ENCODE measurements around the gene TSPAN14. TPM values are rescaled to one million over a fixed set of nuclear protein-coding genes. Genes with fewer than 3 reads are reported as not detected.

TSPAN14 gene
- total and polyA plus RNA-seq, 10 of the 15 experiments (the other 5 are each of a cell fraction or from before 2014, with no cell fraction given): 2.5 to 31.7 (median 17.9) TPM

DNA sequence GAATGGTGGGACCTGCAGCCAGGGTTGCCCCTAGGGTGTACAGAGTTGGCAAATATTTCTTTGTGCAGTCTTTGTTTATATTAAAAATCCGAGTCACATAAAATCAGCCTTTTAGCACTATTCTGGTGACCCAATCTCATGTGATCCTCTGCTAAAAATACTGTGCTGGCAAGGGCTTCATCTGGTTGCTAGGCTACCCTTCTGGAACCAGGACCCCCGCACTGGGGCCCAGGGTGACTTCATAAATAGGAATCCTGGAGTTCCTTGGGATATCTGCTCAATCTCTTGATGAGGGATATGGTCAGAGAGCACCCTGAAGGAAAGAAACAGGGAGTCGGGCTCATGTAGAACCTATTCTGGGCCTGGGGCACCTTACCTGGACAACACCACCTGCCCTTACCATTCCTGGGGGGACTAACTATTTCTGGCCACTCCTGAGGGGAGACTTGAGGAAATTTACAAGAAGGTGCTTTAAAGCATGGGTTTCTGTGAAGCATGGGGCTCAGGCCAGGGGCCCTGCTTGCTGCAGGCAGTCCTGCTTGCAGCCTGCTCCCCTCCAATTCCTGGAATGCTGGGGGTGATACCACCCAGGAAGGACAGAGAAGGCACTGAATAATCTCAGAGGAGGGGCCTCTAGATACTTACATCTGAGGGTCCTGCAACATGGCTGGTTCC is 128.3 kb downstream of the TSPAN14 start:
- no peaks in the 10 kb centered on the region; the same call in 2 of the 3 replicates for H3K9me3 ChIP-seq (replicated peaks; ENCODE audit: control insufficient read depth, insufficient read depth, low read length)
- no peak overlapping the region for H2AFZ ChIP-seq (ENCODE audit: control insufficient read depth, low read depth, low read length)
- DNase-seq (ENCODE audit: low read depth, low spot score) (no peak), ATAC-seq (no peak), FAIRE-seq (no peak)
- ChIA-PET SMC1A (ENCODE audit: uncharacterized antibody, unreplicated experiment) (no interaction called here), POLR2A (no interaction called here), CTCF (interaction anchor here (1.7 to 2.8 kb wide), 2 partner anchors 14 to 77 kb away, joined by 8 to 16 read pairs; no protein-coding TSS in a partner anchor), RAD21 (ENCODE audit: unreplicated experiment) (interaction anchor here (1.2 kb wide), 1 partner anchor 40 kb away, joined by 4 read pairs; no protein-coding TSS in a partner anchor)
- no peak overlapping the region for H3K27ac ChIP-seq (ENCODE audit: control insufficient read depth, insufficient read depth)
- 26% methylated on average over 3 of the region's 3 CpGs for WGBS (ENCODE audit: insufficient coverage, insufficient replicate concordance, low lambda C conversion rate, missing lambda C conversion rate)
- no peaks in the 10 kb centered on the region for H3K27me3 ChIP-seq (replicated peaks in 1 of 2; ENCODE audit: control insufficient read depth in 2 of 2, insufficient read depth in 2 of 2, low read length in 1 of 2)
- in situ Hi-C loops (cut with MboI) (no loop called here), intact Hi-C loops (cut with micrococcal nuclease; ENCODE audit: unreplicated experiment) (no loop called here)
- H4K20me1 ChIP-seq (ENCODE audit: control insufficient read depth, insufficient read depth): no peaks in the 10 kb centered on the region
- no peak overlapping the region for H3K4me3 ChIP-seq
- H3K9ac ChIP-seq (ENCODE audit: control insufficient read depth, insufficient read depth, low read length): no peak overlapping the region
- H3K4me2 ChIP-seq (ENCODE audit: control insufficient read depth, insufficient read depth): no peak overlapping the region
- peaks cover 2% of the 10 kb centered on the region; the same call in 1 of the 2 replicates for H3K4me1 ChIP-seq (ENCODE audit: control insufficient read depth, insufficient read depth, low read length)
- H3K36me3 ChIP-seq (ENCODE audit: control insufficient read depth in 2 of 2, insufficient read depth in 2 of 2, low read length in 1 of 2): no peaks in the 10 kb centered on the region
- no TSS peak for BruUV-seq (replicated peaks)
- H3K79me2 ChIP-seq (ENCODE audit: control insufficient read depth, insufficient read depth, low read length): no peaks in the 10 kb centered on the region
- TF ChIP-seq JUND (IDR thresholded peaks at IDR 0.05; ENCODE audit: low read depth, low read length) (no peak), BCL11A (IDR thresholded peaks at IDR 0.05; ENCODE audit: low read depth, low read length) (no peak), EP300 (IDR thresholded peaks at IDR 0.05; ENCODE audit: borderline replicate concordance in 1 of 2, control insufficient read depth in 1 of 2, low read depth in 2 of 2, low read length in 2 of 2) (no peak), RAD51 (IDR thresholded peaks at IDR 0.05) (no peak), LARP7 (IDR thresholded peaks at IDR 0.05) (no peak), NFXL1 (IDR thresholded peaks at IDR 0.05; ENCODE audit: borderline replicate concordance) (no peak), NR2C2 (IDR thresholded peaks at IDR 0.05; ENCODE audit: borderline replicate concordance, control insufficient read depth, insufficient read length, low read depth) (no peak), DPF2 (IDR thresholded peaks at IDR 0.05) (no peak)
- TF ChIP-seq, protein P1, sequence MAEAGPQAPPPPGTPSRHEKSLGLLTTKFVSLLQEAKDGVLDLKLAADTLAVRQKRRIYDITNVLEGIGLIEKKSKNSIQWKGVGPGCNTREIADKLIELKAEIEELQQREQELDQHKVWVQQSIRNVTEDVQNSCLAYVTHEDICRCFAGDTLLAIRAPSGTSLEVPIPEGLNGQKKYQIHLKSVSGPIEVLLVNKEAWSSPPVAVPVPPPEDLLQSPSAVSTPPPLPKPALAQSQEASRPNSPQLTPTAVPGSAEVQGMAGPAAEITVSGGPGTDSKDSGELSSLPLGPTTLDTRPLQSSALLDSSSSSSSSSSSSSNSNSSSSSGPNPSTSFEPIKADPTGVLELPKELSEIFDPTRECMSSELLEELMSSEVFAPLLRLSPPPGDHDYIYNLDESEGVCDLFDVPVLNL (IDR thresholded peaks at IDR 0.05; ENCODE audit: low read depth, low read length): no peak
- TF ChIP-seq, protein P2, sequence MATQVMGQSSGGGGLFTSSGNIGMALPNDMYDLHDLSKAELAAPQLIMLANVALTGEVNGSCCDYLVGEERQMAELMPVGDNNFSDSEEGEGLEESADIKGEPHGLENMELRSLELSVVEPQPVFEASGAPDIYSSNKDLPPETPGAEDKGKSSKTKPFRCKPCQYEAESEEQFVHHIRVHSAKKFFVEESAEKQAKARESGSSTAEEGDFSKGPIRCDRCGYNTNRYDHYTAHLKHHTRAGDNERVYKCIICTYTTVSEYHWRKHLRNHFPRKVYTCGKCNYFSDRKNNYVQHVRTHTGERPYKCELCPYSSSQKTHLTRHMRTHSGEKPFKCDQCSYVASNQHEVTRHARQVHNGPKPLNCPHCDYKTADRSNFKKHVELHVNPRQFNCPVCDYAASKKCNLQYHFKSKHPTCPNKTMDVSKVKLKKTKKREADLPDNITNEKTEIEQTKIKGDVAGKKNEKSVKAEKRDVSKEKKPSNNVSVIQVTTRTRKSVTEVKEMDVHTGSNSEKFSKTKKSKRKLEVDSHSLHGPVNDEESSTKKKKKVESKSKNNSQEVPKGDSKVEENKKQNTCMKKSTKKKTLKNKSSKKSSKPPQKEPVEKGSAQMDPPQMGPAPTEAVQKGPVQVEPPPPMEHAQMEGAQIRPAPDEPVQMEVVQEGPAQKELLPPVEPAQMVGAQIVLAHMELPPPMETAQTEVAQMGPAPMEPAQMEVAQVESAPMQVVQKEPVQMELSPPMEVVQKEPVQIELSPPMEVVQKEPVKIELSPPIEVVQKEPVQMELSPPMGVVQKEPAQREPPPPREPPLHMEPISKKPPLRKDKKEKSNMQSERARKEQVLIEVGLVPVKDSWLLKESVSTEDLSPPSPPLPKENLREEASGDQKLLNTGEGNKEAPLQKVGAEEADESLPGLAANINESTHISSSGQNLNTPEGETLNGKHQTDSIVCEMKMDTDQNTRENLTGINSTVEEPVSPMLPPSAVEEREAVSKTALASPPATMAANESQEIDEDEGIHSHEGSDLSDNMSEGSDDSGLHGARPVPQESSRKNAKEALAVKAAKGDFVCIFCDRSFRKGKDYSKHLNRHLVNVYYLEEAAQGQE (IDR thresholded peaks at IDR 0.05; ENCODE audit: low read depth, low read length): no peak
- TF ChIP-seq, protein P3, sequence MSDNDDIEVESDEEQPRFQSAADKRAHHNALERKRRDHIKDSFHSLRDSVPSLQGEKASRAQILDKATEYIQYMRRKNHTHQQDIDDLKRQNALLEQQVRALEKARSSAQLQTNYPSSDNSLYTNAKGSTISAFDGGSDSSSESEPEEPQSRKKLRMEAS (IDR thresholded peaks at IDR 0.05; ENCODE audit: low read depth, low read length): no peak
- TF ChIP-seq, protein P4, sequence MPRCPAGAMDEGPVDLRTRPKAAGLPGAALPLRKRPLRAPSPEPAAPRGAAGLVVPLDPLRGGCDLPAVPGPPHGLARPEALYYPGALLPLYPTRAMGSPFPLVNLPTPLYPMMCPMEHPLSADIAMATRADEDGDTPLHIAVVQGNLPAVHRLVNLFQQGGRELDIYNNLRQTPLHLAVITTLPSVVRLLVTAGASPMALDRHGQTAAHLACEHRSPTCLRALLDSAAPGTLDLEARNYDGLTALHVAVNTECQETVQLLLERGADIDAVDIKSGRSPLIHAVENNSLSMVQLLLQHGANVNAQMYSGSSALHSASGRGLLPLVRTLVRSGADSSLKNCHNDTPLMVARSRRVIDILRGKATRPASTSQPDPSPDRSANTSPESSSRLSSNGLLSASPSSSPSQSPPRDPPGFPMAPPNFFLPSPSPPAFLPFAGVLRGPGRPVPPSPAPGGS (IDR thresholded peaks at IDR 0.05; ENCODE audit: borderline replicate concordance, insufficient read depth, low read depth, low read length, poor library complexity, severe bottlenecking): no peak
- TF ChIP-seq, protein P5, sequence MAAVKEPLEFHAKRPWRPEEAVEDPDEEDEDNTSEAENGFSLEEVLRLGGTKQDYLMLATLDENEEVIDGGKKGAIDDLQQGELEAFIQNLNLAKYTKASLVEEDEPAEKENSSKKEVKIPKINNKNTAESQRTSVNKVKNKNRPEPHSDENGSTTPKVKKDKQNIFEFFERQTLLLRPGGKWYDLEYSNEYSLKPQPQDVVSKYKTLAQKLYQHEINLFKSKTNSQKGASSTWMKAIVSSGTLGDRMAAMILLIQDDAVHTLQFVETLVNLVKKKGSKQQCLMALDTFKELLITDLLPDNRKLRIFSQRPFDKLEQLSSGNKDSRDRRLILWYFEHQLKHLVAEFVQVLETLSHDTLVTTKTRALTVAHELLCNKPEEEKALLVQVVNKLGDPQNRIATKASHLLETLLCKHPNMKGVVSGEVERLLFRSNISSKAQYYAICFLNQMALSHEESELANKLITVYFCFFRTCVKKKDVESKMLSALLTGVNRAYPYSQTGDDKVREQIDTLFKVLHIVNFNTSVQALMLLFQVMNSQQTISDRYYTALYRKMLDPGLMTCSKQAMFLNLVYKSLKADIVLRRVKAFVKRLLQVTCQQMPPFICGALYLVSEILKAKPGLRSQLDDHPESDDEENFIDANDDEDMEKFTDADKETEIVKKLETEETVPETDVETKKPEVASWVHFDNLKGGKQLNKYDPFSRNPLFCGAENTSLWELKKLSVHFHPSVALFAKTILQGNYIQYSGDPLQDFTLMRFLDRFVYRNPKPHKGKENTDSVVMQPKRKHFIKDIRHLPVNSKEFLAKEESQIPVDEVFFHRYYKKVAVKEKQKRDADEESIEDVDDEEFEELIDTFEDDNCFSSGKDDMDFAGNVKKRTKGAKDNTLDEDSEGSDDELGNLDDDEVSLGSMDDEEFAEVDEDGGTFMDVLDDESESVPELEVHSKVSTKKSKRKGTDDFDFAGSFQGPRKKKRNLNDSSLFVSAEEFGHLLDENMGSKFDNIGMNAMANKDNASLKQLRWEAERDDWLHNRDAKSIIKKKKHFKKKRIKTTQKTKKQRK (IDR thresholded peaks at IDR 0.05; ENCODE audit: low read depth, low read length): no peak
